Measurements from ENCODE around the gene FGD2.

The FGD2 gene

DNA sequence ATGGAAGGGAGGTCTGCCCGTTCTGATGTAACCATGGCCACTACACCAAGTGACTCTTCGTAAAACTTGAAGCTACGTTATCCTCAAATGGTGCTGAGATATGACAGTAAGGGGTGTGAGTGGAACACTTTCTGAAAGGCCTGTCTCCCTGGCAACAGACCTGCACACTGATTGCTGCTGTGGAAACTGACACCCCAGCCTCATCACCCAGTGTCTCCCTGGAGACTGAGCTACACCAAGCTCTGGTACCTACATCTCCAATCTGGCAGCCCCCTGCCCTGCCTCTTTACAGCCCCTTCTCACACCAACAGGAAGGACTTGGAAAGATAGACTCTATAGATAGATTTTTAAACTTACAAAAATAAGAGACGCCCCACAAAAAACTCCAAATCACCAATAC is 37.7 kb upstream of the FGD2 start:
- Mint-ChIP-seq H3K4me3 (no peak overlapping the region), H3K27ac (no peak overlapping the region), H3K36me3 (peaks cover 14% of the 10 kb centered on the region), H3K4me1 (peaks cover 22% of the 10 kb centered on the region), H3K27me3 (no peaks in the 10 kb centered on the region), H3K9me3 (no peaks in the 10 kb centered on the region)
- ATAC-seq (ENCODE audit: low read depth) (no peak), DNase-seq (ENCODE audit: low spot score in 2 of 2) (no peak)

DNA sequence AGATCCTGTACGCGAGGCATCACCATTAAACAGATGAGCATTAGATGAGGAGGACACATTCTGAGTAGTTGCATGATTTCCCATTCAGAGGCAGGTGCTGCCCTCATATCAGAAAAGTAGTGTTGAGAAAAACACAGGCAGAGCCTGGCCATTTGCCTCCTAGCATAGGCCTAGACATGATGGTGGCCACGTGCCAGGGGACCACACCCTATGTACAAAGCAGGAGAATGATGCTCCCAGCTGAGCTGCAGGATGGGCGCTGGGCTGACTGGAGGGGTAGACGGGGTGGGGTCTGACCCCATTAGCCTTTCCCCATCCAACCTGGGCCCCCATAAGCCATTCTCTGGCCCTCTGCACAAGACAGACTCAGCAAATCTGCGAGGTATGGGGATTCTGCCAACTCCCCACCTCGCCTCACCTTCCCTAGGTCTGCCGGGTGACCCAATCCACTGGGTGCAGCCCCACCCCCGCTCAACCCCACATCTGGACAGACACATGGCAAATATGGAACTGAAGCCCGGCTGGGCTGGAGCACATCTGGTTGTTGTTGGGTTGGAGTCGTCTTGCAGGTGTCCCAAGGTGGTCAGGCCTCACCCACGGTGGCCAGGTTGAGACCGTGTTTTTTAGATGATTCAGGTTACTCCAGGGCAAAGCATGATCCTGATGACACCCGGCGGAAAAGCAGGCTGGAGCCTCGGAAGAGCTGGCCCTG is 37.0 kb upstream of the FGD2 start:
- ATAC-seq (ENCODE audit: low read depth): no peak
- H3K27ac Mint-ChIP-seq: no peak overlapping the region
- H3K27me3 Mint-ChIP-seq: no peaks in the 10 kb centered on the region
- no peak for DNase-seq (ENCODE audit: low spot score in 2 of 2)
- no peaks in the 10 kb centered on the region for H3K9me3 Mint-ChIP-seq
- H3K4me3 Mint-ChIP-seq: no peak overlapping the region
- peaks cover 15% of the 10 kb centered on the region for H3K4me1 Mint-ChIP-seq
- H3K36me3 Mint-ChIP-seq: peaks cover 16% of the 10 kb centered on the region

- H3K36me3 Mint-ChIP-seq: peaks cover 18% of the 10 kb centered on the region
- H3K4me3 Mint-ChIP-seq: no peak overlapping the region
- ATAC-seq (ENCODE audit: low read depth): no peak
- H3K27ac Mint-ChIP-seq: no peak overlapping the region
- no peak for DNase-seq (ENCODE audit: low spot score in 2 of 2)
- H3K4me1 Mint-ChIP-seq: peaks cover 8% of the 10 kb centered on the region
- H3K9me3 Mint-ChIP-seq: no peaks in the 10 kb centered on the region
- H3K27me3 Mint-ChIP-seq: no peaks in the 10 kb centered on the region
Measured at GRCh38 chr6:36969240-36969691, 36.2 kb upstream of the FGD2 start.

GRCh38 chr6:36969988-36970891 is 35.2 kb upstream of the FGD2 start:
- DNase-seq (ENCODE audit: low spot score in 2 of 2) (no peak), ATAC-seq (ENCODE audit: low read depth) (no peak)
- H3K27me3 Mint-ChIP-seq: no peaks in the 10 kb centered on the region
- H3K27ac Mint-ChIP-seq: no peak overlapping the region
- H3K9me3 Mint-ChIP-seq: no peaks in the 10 kb centered on the region
- H3K36me3 Mint-ChIP-seq: peaks cover 20% of the 10 kb centered on the region
- no peaks in the 10 kb centered on the region for H3K4me1 Mint-ChIP-seq
- H3K4me3 Mint-ChIP-seq: no peak overlapping the region

- H3K27me3 Mint-ChIP-seq: no peaks in the 10 kb centered on the region
- no peaks in the 10 kb centered on the region for H3K9me3 Mint-ChIP-seq
- DNase-seq (ENCODE audit: low spot score in 2 of 2) (no peak), ATAC-seq (ENCODE audit: low read depth) (no peak)
- no peak overlapping the region for H3K4me3 Mint-ChIP-seq
- H3K4me1 Mint-ChIP-seq: no peaks in the 10 kb centered on the region
- no peak overlapping the region for H3K27ac Mint-ChIP-seq
- H3K36me3 Mint-ChIP-seq: peaks cover 27% of the 10 kb centered on the region
Measured at GRCh38 chr6:36970892-36971842, 34.3 kb upstream of the FGD2 start.

- H3K4me3 Mint-ChIP-seq: no peak overlapping the region
- H3K4me1 Mint-ChIP-seq: no peaks in the 10 kb centered on the region
- H3K36me3 Mint-ChIP-seq: peaks cover 31% of the 10 kb centered on the region
- H3K27ac Mint-ChIP-seq: no peak overlapping the region
- H3K9me3 Mint-ChIP-seq: no peaks in the 10 kb centered on the region
- DNase-seq (ENCODE audit: low spot score in 2 of 2) (no peak), ATAC-seq (ENCODE audit: low read depth) (no peak)
- no peaks in the 10 kb centered on the region for H3K27me3 Mint-ChIP-seq
Measured at GRCh38 chr6:36971921-36972673, 33.4 kb upstream of the FGD2 start.

- no peak overlapping the region for H3K4me3 Mint-ChIP-seq
- peaks cover 8% of the 10 kb centered on the region for H3K4me1 Mint-ChIP-seq
- peaks cover 36% of the 10 kb centered on the region for H3K36me3 Mint-ChIP-seq
- no peak for ATAC-seq (ENCODE audit: low read depth)
- DNase-seq (ENCODE audit: low spot score in 2 of 2): no peak
- no peaks in the 10 kb centered on the region for H3K9me3 Mint-ChIP-seq
- H3K27me3 Mint-ChIP-seq: no peaks in the 10 kb centered on the region
- no peak overlapping the region for H3K27ac Mint-ChIP-seq
Measured at GRCh38 chr6:36973190-36973589, 32.3 kb upstream of the FGD2 start.

DNA sequence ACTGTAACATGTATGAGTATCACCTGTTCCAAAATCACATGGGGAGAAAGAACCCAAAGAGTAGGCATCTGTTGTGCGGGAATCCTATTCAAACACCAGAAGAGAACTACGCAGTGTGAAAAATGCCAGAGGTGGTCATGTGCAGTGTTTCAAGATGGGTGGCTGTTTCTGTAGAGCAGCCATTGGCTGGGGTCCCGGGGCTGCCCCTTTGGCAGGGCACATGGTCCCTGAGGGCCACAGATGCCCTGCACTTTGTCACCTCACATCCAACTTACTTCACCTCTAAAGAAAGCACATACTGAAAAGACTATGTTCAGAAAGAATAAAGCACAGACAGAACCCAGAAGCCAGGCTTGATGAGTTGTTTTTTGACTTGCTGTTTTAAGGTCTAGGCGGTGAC is 31.8 kb upstream of the FGD2 start:
- DNase-seq (ENCODE audit: low spot score in 2 of 2) (no peak), ATAC-seq (ENCODE audit: low read depth) (no peak)
- no peak overlapping the region for H3K27ac Mint-ChIP-seq
- peaks cover 33% of the 10 kb centered on the region for H3K36me3 Mint-ChIP-seq
- no peak overlapping the region for H3K4me3 Mint-ChIP-seq
- H3K27me3 Mint-ChIP-seq: no peaks in the 10 kb centered on the region
- H3K4me1 Mint-ChIP-seq: peaks cover 8% of the 10 kb centered on the region
- no peaks in the 10 kb centered on the region for H3K9me3 Mint-ChIP-seq

DNA sequence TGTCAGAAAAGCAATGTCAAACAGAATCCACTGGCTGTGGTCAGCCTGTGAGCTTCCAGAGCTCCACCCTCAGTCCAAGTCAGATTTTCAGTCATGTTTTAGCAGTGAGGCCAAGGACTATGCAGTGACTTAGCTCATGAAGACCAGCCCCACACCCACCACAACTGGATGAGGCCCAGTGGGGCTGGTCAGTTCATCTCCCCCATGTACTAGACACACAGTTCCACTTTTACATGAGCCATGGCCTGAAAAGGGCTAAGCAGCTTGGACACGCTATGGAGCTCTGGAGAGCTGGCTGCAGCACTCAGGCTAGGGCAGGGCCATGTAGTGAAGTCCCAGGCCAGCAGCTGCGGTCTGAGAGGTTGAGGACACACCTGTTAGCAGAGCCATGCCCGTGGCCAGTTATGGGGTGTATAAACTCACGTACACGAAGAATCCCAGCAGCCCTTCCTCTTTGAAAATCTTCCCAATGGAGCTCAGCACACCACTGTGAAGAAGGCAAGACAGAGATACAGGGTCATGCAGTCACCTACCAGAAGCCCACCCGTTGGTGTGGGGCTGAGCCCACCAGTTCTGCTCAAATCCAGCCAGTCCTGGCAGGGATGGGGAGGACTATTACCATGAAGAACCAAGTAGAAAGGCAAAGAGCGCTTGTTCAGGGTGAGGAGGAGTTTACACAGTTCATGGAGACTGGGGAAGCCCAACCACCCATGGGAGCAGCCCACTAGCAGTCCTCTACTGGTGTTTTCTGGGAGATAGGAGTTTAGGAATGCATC is 30.0 kb upstream of the FGD2 start:
- ATAC-seq (ENCODE audit: low read depth) (no peak), DNase-seq (ENCODE audit: low spot score in 2 of 2) (no peak)
- Mint-ChIP-seq H3K36me3 (peaks cover 30% of the 10 kb centered on the region), H3K4me3 (no peak overlapping the region), H3K27me3 (no peaks in the 10 kb centered on the region), H3K4me1 (peaks cover 17% of the 10 kb centered on the region), H3K27ac (no peak overlapping the region), H3K9me3 (no peaks in the 10 kb centered on the region)

DNA sequence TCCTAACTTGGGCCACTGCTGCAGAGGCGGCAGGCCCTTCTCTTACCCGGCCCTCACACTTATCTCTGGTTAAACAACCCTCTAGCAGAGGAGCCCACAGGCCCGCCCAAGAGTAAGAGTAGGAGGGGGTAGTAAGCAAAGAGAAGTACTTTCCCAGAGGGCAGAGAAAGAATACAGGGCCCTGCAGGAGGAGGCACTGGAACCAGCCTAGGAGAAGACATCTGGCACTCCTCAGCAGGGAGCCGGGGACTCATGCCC is 29.5 kb upstream of the FGD2 start:
- Mint-ChIP-seq H3K27ac (no peak overlapping the region), H3K36me3 (peaks cover 32% of the 10 kb centered on the region), H3K4me3 (no peak overlapping the region), H3K27me3 (no peaks in the 10 kb centered on the region), H3K4me1 (peaks cover 21% of the 10 kb centered on the region), H3K9me3 (no peaks in the 10 kb centered on the region)
- DNase-seq (ENCODE audit: low spot score in 2 of 2): no peak
- no peak for ATAC-seq (ENCODE audit: low read depth)

- H3K27ac Mint-ChIP-seq: no peak overlapping the region
Measured at GRCh38 chr6:36976509-36976908, 28.9 kb upstream of the FGD2 start.

GRCh38 chr6:36976931-36977330 is 28.5 kb upstream of the FGD2 start:
- no peaks in the 10 kb centered on the region for H3K27me3 Mint-ChIP-seq
- H3K36me3 Mint-ChIP-seq: peaks cover 32% of the 10 kb centered on the region
- DNase-seq (ENCODE audit: low spot score in 2 of 2) (no peak), ATAC-seq (ENCODE audit: low read depth) (no peak)
- no peak overlapping the region for H3K4me3 Mint-ChIP-seq
- H3K4me1 Mint-ChIP-seq: peaks cover 24% of the 10 kb centered on the region
- no peak overlapping the region for H3K27ac Mint-ChIP-seq
- no peaks in the 10 kb centered on the region for H3K9me3 Mint-ChIP-seq

More at GRCh38 chr6:36976509-36976908, 28.9 kb upstream of the FGD2 start:
- no peak for DNase-seq (ENCODE audit: low spot score in 2 of 2)
- Mint-ChIP-seq H3K9me3 (no peaks in the 10 kb centered on the region), H3K4me1 (peaks cover 21% of the 10 kb centered on the region), H3K27me3 (no peaks in the 10 kb centered on the region), H3K36me3 (peaks cover 32% of the 10 kb centered on the region), H3K4me3 (no peak overlapping the region)
- ATAC-seq (ENCODE audit: low read depth): no peak

GRCh38 chr6:36977470-36977941 is 27.9 kb upstream of the FGD2 start:
- H3K4me1 Mint-ChIP-seq: peaks cover 27% of the 10 kb centered on the region
- peaks cover 32% of the 10 kb centered on the region for H3K36me3 Mint-ChIP-seq
- DNase-seq (ENCODE audit: low spot score in 2 of 2) (peak; percentile 38 to 45), ATAC-seq (ENCODE audit: low read depth) (peak; percentile 87)
- H3K27me3 Mint-ChIP-seq: no peaks in the 10 kb centered on the region
- peak overlapping the region; percentile 48 for H3K27ac Mint-ChIP-seq
- no peak overlapping the region for H3K4me3 Mint-ChIP-seq
- no peaks in the 10 kb centered on the region for H3K9me3 Mint-ChIP-seq
